ENCODE results near the gene TNIK. TPM values are rescaled to one million over a fixed set of nuclear protein-coding genes. Genes with fewer than 3 reads are reported as not detected.

Gene TNIK
- total RNA-seq, 3 donors from 2014 or later, result 7.4 to 17.6 (median 10.2) TPM

GRCh38 chr3:171464462-171464861 is 4.3 kb upstream of the TNIK start:
- intact Hi-C loops (cut with DNase I; ENCODE audit: low total_unique reads), result loop anchor here (5.0 kb wide), 1 partner anchor 1107 kb away; the partner anchor contains the start of gene SKIL
- no peak for DNase-seq (ENCODE audit: low spot score in 2 of 2)

GRCh38 chr3:171462224-171462623 is 2.0 kb upstream of the TNIK start:
- intact Hi-C loops (cut with DNase I; ENCODE audit: low total_unique reads), result loop anchor here (5.0 kb wide), 1 partner anchor 1105 kb away; the partner anchor contains the start of gene SKIL
- no peak for DNase-seq (ENCODE audit: low spot score in 2 of 2)
- Histone ChIP-seq H3K27ac (no peak overlapping the region), H3K36me3 (no peaks in the 10 kb centered on the region), H3K27me3 (no peaks in the 10 kb centered on the region), H3K4me1 (no peaks in the 10 kb centered on the region), H3K9me3 (no peaks in the 10 kb centered on the region), H3K4me3 (no peak overlapping the region)
- TF ChIP-seq POLR2A (IDR thresholded peaks at IDR 0.05) (no peak), POLR2AphosphoS5 (IDR thresholded peaks at IDR 0.05) (no peak), CTCF (IDR thresholded peaks at IDR 0.05) (no peak)

More at GRCh38 chr3:171464462-171464861, 4.3 kb upstream of the TNIK start:
- H3K9me3 ChIP-seq, result no peaks in the 10 kb centered on the region
- no peaks in the 10 kb centered on the region for H3K4me1 ChIP-seq
- no peak overlapping the region for H3K27ac ChIP-seq
- no peaks in the 10 kb centered on the region for H3K36me3 ChIP-seq
- H3K27me3 ChIP-seq, result no peaks in the 10 kb centered on the region
- TF ChIP-seq POLR2A (IDR thresholded peaks at IDR 0.05) (no peak), CTCF (IDR thresholded peaks at IDR 0.05) (no peak), POLR2AphosphoS5 (IDR thresholded peaks at IDR 0.05) (no peak)
- no peak overlapping the region for H3K4me3 ChIP-seq

GRCh38 chr3:171461525-171461917 is 1.3 kb upstream of the TNIK start:
- Histone ChIP-seq H3K27ac (no peak overlapping the region), H3K27me3 (no peaks in the 10 kb centered on the region), H3K36me3 (no peaks in the 10 kb centered on the region), H3K4me1 (no peaks in the 10 kb centered on the region), H3K4me3 (peak overlapping the region; percentile 64 to 92 (median 81)), H3K9me3 (no peaks in the 10 kb centered on the region)
- TF ChIP-seq POLR2A (IDR thresholded peaks at IDR 0.05), result no peak
- no peak for DNase-seq (ENCODE audit: low spot score in 2 of 2)
- intact Hi-C loops (cut with DNase I; ENCODE audit: low total_unique reads), result loop anchor here (5.0 kb wide), 1 partner anchor 1104 kb away; the partner anchor contains the start of gene SKIL

GRCh38 chr3:171460725-171461524 is 720 bp upstream of the TNIK start:
- no peaks in the 10 kb centered on the region for H3K36me3 ChIP-seq
- TF ChIP-seq POLR2AphosphoS5 (IDR thresholded peaks at IDR 0.05) (no peak), POLR2A (IDR thresholded peaks at IDR 0.05) (no peak), CTCF (IDR thresholded peaks at IDR 0.05) (no peak)
- intact Hi-C loops (cut with DNase I; ENCODE audit: low total_unique reads), result loop anchor here (5.0 kb wide), 1 partner anchor 1104 kb away; the partner anchor contains the start of gene SKIL
- H3K4me3 ChIP-seq, result peak overlapping the region; percentile 64 to 92 (median 81)
- no peaks in the 10 kb centered on the region for H3K9me3 ChIP-seq
- DNase-seq (ENCODE audit: low spot score in 2 of 2), result peak in 1 of 2 donors; percentile 23
- no peaks in the 10 kb centered on the region for H3K4me1 ChIP-seq
- H3K27ac ChIP-seq, result peak overlapping the region in 1 of 2 donors; percentile 80
- no peaks in the 10 kb centered on the region for H3K27me3 ChIP-seq

GRCh38 chr3:171459137-171459941 is 866 bp downstream of the TNIK start:
- intact Hi-C loops (cut with DNase I; ENCODE audit: low total_unique reads), result no loop called here
- Histone ChIP-seq H3K36me3 (no peaks in the 10 kb centered on the region), H3K27me3 (no peaks in the 10 kb centered on the region), H3K4me1 (no peaks in the 10 kb centered on the region), H3K4me3 (peak overlapping the region; percentile 64 to 92 (median 81)), H3K9me3 (no peaks in the 10 kb centered on the region), H3K27ac (peak overlapping the region; percentile 77 to 80)
- TF ChIP-seq POLR2A (IDR thresholded peaks at IDR 0.05) (no peak), CTCF (IDR thresholded peaks at IDR 0.05) (no peak), POLR2AphosphoS5 (IDR thresholded peaks at IDR 0.05) (peak in 1 of 3 donors; percentile 12)
- peak in 1 of 2 donors; percentile 34 for DNase-seq (ENCODE audit: low spot score in 2 of 2)

Data from breast epithelium (tissue), 4 donors.